Measurements from ENCODE around the gene KRT80.

The KRT80 gene

GRCh38 chr12:52210186-52210924, 18.5 kb upstream of the KRT80 start:
- peak; percentile 60 for DNase-seq
- Histone ChIP-seq H2BK15ac (ENCODE audit: low read depth, poor library complexity, severe bottlenecking) (no peak overlapping the region), H3K4me1 (ENCODE audit: control insufficient read depth, insufficient read depth, low read depth, low read length) (peaks cover 41% of the 10 kb centered on the region), H3K9me3 (ENCODE audit: control insufficient read depth, low read length) (no peaks in the 10 kb centered on the region), H2BK5ac (ENCODE audit: low read depth, low read length, poor library complexity, severe bottlenecking) (no peak overlapping the region), H3K4ac (ENCODE audit: low read depth in 1 of 2, low read length in 2 of 2) (no peak overlapping the region), H2AFZ (ENCODE audit: low read depth, low read length) (no peak overlapping the region), H3K23ac (ENCODE audit: low read length in 2 of 2) (no peak overlapping the region), H3K4me2 (ENCODE audit: low read length, poor library complexity, severe bottlenecking) (no peak overlapping the region), H3K9ac (ENCODE audit: low read length) (peak overlapping the region; percentile 23), H2AK5ac (ENCODE audit: low read length, severe bottlenecking) (no peak overlapping the region), H3K27ac (ENCODE audit: low read length, poor library complexity, severe bottlenecking) (no peak overlapping the region), H3K27me3 (ENCODE audit: control insufficient read depth in 1 of 2, insufficient read depth in 1 of 2, low read length in 2 of 2) (peaks cover 0 to 32% of the 10 kb centered on the region in 2 experiments), H3K79me1 (replicated peaks; ENCODE audit: low read length, poor library complexity, severe bottlenecking) (no peaks in the 10 kb centered on the region), H3K4me3 (ENCODE audit: insufficient read depth in 1 of 2, low read depth in 1 of 2, low read length in 2 of 2) (no peak overlapping the region), H3K18ac (ENCODE audit: low read depth in 1 of 2, low read length in 2 of 2) (no peak overlapping the region), H4K8ac (ENCODE audit: low read length) (no peak overlapping the region), H2BK12ac (ENCODE audit: low read length in 2 of 2) (no peak overlapping the region), H3K36me3 (ENCODE audit: control insufficient read depth in 1 of 2, insufficient read depth in 2 of 2, low read depth in 1 of 2, low read length in 2 of 2) (no peaks in the 10 kb centered on the region), H2BK120ac (ENCODE audit: low read depth, low read length) (no peak overlapping the region), H3K14ac (ENCODE audit: low read length in 2 of 2) (peak overlapping the region in 1 of 2 experiments; percentile 64), H4K91ac (ENCODE audit: low read length) (no peak overlapping the region)
- WGBS = 86% methylated on average over 6 of the region's 7 CpGs

DNA sequence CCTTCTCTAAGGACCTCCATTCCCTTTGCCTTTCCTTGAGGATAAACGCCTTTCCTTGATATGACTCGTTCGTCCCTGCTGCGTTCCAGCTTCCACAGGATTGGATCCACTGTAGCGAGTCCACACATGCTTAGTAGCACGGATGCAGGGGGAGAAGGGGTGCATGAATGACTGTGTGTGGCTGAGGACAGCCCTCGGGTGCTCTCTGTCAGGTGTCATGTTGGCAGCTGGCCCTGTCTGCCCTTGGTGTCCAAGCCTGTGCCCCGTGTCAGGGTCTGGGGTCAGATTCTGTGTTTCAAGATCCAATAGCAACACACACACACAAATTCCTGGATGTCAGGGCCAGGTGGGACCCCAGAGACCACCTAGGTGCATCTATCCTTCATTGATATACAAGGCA, 17.5 kb upstream of the KRT80 start:
- Histone ChIP-seq H3K4me2 (ENCODE audit: low read length, poor library complexity, severe bottlenecking) (no peak overlapping the region), H3K27ac (ENCODE audit: low read length, poor library complexity, severe bottlenecking) (no peak overlapping the region), H3K18ac (ENCODE audit: low read depth in 1 of 2, low read length in 2 of 2) (no peak overlapping the region), H4K91ac (ENCODE audit: low read length) (peak overlapping the region; percentile 14), H2BK120ac (ENCODE audit: low read depth, low read length) (no peak overlapping the region), H2BK12ac (ENCODE audit: low read length in 2 of 2) (no peak overlapping the region), H4K8ac (ENCODE audit: low read length) (no peak overlapping the region), H3K27me3 (ENCODE audit: control insufficient read depth in 1 of 2, insufficient read depth in 1 of 2, low read length in 2 of 2) (peaks cover 0 to 30% of the 10 kb centered on the region in 2 experiments), H3K9me3 (ENCODE audit: control insufficient read depth, low read length) (no peaks in the 10 kb centered on the region), H2AK5ac (ENCODE audit: low read length, severe bottlenecking) (no peak overlapping the region), H3K79me1 (replicated peaks; ENCODE audit: low read length, poor library complexity, severe bottlenecking) (no peaks in the 10 kb centered on the region), H3K4me1 (ENCODE audit: control insufficient read depth, insufficient read depth, low read depth, low read length) (peaks cover 43% of the 10 kb centered on the region), H2BK5ac (ENCODE audit: low read depth, low read length, poor library complexity, severe bottlenecking) (no peak overlapping the region), H3K4me3 (ENCODE audit: insufficient read depth in 1 of 2, low read depth in 1 of 2, low read length in 2 of 2) (no peak overlapping the region), H2BK15ac (ENCODE audit: low read depth, poor library complexity, severe bottlenecking) (no peak overlapping the region), H3K14ac (ENCODE audit: low read length in 2 of 2) (peak overlapping the region in 1 of 2 experiments; percentile 50), H3K36me3 (ENCODE audit: control insufficient read depth in 1 of 2, insufficient read depth in 2 of 2, low read depth in 1 of 2, low read length in 2 of 2) (no peaks in the 10 kb centered on the region), H3K4ac (ENCODE audit: low read depth in 1 of 2, low read length in 2 of 2) (no peak overlapping the region), H2AFZ (ENCODE audit: low read depth, low read length) (no peak overlapping the region), H3K23ac (ENCODE audit: low read length in 2 of 2) (no peak overlapping the region), H3K9ac (ENCODE audit: low read length) (no peak overlapping the region)
- no peak for DNase-seq
- WGBS = 84% methylated on average over 7 of the region's 8 CpGs

- no peak overlapping the region for H3K4me3 ChIP-seq (ENCODE audit: insufficient read depth in 1 of 2, low read depth in 1 of 2, low read length in 2 of 2)
- no peaks in the 10 kb centered on the region for H3K9me3 ChIP-seq (ENCODE audit: control insufficient read depth, low read length)
- no peak overlapping the region for H3K4me2 ChIP-seq (ENCODE audit: low read length, poor library complexity, severe bottlenecking)
- no peaks in the 10 kb centered on the region for H3K79me1 ChIP-seq (replicated peaks; ENCODE audit: low read length, poor library complexity, severe bottlenecking)
- H3K4me1 ChIP-seq (ENCODE audit: control insufficient read depth, insufficient read depth, low read depth, low read length) = peaks cover 42% of the 10 kb centered on the region
- H2BK120ac ChIP-seq (ENCODE audit: low read depth, low read length) = no peak overlapping the region
- no peak overlapping the region for H2BK15ac ChIP-seq (ENCODE audit: low read depth, poor library complexity, severe bottlenecking)
- 87% methylated on average over 18 of the region's 18 CpGs for WGBS
- H4K91ac ChIP-seq (ENCODE audit: low read length) = no peak overlapping the region
- H4K8ac ChIP-seq (ENCODE audit: low read length) = no peak overlapping the region
- H3K36me3 ChIP-seq (ENCODE audit: control insufficient read depth in 1 of 2, insufficient read depth in 2 of 2, low read depth in 1 of 2, low read length in 2 of 2) = no peaks in the 10 kb centered on the region
- no peak overlapping the region for H2BK12ac ChIP-seq (ENCODE audit: low read length in 2 of 2)
- H3K27ac ChIP-seq (ENCODE audit: low read length, poor library complexity, severe bottlenecking) = no peak overlapping the region
- H2AK5ac ChIP-seq (ENCODE audit: low read length, severe bottlenecking) = no peak overlapping the region
- no peak overlapping the region for H2AFZ ChIP-seq (ENCODE audit: low read depth, low read length)
- no peak overlapping the region for H3K4ac ChIP-seq (ENCODE audit: low read depth in 1 of 2, low read length in 2 of 2)
- H2BK5ac ChIP-seq (ENCODE audit: low read depth, low read length, poor library complexity, severe bottlenecking) = no peak overlapping the region
- DNase-seq = no peak
- peaks cover 0 to 22% of the 10 kb centered on the region in 2 experiments for H3K27me3 ChIP-seq (ENCODE audit: control insufficient read depth in 1 of 2, insufficient read depth in 1 of 2, low read length in 2 of 2)
- no peak overlapping the region for H3K14ac ChIP-seq (ENCODE audit: low read length in 2 of 2)
- no peak overlapping the region for H3K23ac ChIP-seq (ENCODE audit: low read length in 2 of 2)
- no peak overlapping the region for H3K18ac ChIP-seq (ENCODE audit: low read depth in 1 of 2, low read length in 2 of 2)
- no peak overlapping the region for H3K9ac ChIP-seq (ENCODE audit: low read length)
These were observed 16.8 kb upstream of the KRT80 start for GRCh38 chr12:52208424-52209165.

DNA sequence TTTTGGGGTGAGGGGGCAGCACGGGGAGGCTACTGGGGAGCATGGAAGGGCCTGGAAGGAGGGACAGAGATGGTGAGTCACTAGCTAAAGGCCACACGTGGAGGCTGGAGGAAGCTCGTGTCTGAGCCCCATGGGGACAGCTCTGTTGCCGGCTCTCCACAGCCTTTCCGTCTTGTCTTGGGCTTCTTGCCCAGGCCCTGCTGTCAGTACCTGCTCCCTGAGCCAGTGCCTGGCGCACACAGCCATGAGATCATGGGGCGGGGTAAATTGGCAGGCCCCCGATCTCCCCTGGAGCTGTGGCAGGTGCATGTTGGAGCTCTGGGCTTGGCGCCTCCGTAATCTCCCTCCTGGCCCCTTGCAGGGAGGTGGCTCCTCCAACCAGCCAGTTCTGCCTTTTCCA, 16.1 kb upstream of the KRT80 start:
- H3K27ac ChIP-seq (ENCODE audit: low read length, poor library complexity, severe bottlenecking) = no peak overlapping the region
- peak overlapping the region in 1 of 2 experiments; percentile 13 for H3K18ac ChIP-seq (ENCODE audit: low read depth in 1 of 2, low read length in 2 of 2)
- no peak overlapping the region for H2BK15ac ChIP-seq (ENCODE audit: low read depth, poor library complexity, severe bottlenecking)

More for the DNA sequence above, 16.1 kb upstream of the KRT80 start:
- Histone ChIP-seq H3K79me1 (replicated peaks; ENCODE audit: low read length, poor library complexity, severe bottlenecking) (no peaks in the 10 kb centered on the region), H2BK120ac (ENCODE audit: low read depth, low read length) (no peak overlapping the region), H3K9me3 (ENCODE audit: control insufficient read depth, low read length) (no peaks in the 10 kb centered on the region), H3K4me2 (ENCODE audit: low read length, poor library complexity, severe bottlenecking) (no peak overlapping the region), H3K9ac (ENCODE audit: low read length) (no peak overlapping the region), H2BK5ac (ENCODE audit: low read depth, low read length, poor library complexity, severe bottlenecking) (no peak overlapping the region), H3K23ac (ENCODE audit: low read length in 2 of 2) (no peak overlapping the region), H4K91ac (ENCODE audit: low read length) (no peak overlapping the region), H3K4me1 (ENCODE audit: control insufficient read depth, insufficient read depth, low read depth, low read length) (peaks cover 43% of the 10 kb centered on the region), H2AFZ (ENCODE audit: low read depth, low read length) (no peak overlapping the region), H3K27me3 (ENCODE audit: control insufficient read depth in 1 of 2, insufficient read depth in 1 of 2, low read length in 2 of 2) (peaks cover 0 to 16% of the 10 kb centered on the region in 2 experiments), H3K4me3 (ENCODE audit: insufficient read depth in 1 of 2, low read depth in 1 of 2, low read length in 2 of 2) (no peak overlapping the region), H3K4ac (ENCODE audit: low read depth in 1 of 2, low read length in 2 of 2) (no peak overlapping the region), H4K8ac (ENCODE audit: low read length) (no peak overlapping the region), H3K14ac (ENCODE audit: low read length in 2 of 2) (no peak overlapping the region), H2AK5ac (ENCODE audit: low read length, severe bottlenecking) (no peak overlapping the region), H2BK12ac (ENCODE audit: low read length in 2 of 2) (no peak overlapping the region), H3K36me3 (ENCODE audit: control insufficient read depth in 1 of 2, insufficient read depth in 2 of 2, low read depth in 1 of 2, low read length in 2 of 2) (no peaks in the 10 kb centered on the region)
- WGBS = 52% methylated on average over 10 of the region's 10 CpGs
- DNase-seq = peak; percentile 39

Measured in mesenchymal stem cell (in vitro differentiated cells and primary cell).